HCT116 (cell line): ENCODE data around the gene DPEP3. TPM values are rescaled to one million over a fixed set of nuclear protein-coding genes. Genes with fewer than 3 reads are reported as not detected.

Source experiments
- ATAC-seq: fragments of 200-7000 bp; cut with Tn5 transposase; 2 replicates; pipeline ENCODE4 v1.9.1; 2020; ENCODE audit warnings: mild to moderate bottlenecking, moderate library complexity
- BruUV-seq: library from RNA; stranded (reverse); fragments of 400-500 nt; replicated peaks from 2 replicates; lab custom pipeline; 2021; lab: Mats Ljungman, UMichigan
- CTCF ChIA-PET: fragments of 300-600 bp; sonication (Branson Sonifier 250); formaldehyde crosslinking; loops from one replicate; lab custom pipeline; 2021; ENCODE audit warnings: antibody characterized with exemption; lab: Charles Lee
- POLR2A ChIA-PET: fragments of 300-600, 350-600 bp; sonication (Branson Sonifier 250); formaldehyde crosslinking; loops from one replicate; lab custom pipeline; 2021; ENCODE audit warnings: antibody characterized with exemption; lab: Charles Lee
- RAD21 ChIA-PET, 2 experiments: fragments of 300-600 bp; sonication (Branson Sonifier 250); formaldehyde crosslinking; loops; one replicate each; lab custom pipeline; 2023; ENCODE audit warnings: low total read pairs in 2 of 2; ENCODE audit not compliant: uncharacterized antibody in 2 of 2, unreplicated experiment in 2 of 2, low non-redundant PET in 1 of 2; lab: Charles Lee
- DNase-seq: peaks from one replicate; pipeline ENCODE4 v3.0.0-alpha.2; 2010; ENCODE audit warnings: low read depth, low spot score
- H2AFZ ChIP-seq: fragments of 200-600 bp; shearing (Covaris generic), sonication (generic); 2 replicates; pipeline ENCODE4 v1.6.1; 2017; ENCODE audit warnings: low read depth, mixed run types, mixed read lengths, antibody characterized with exemption, low read length; ENCODE audit not compliant: poor library complexity, severe bottlenecking
- H3K27ac ChIP-seq: 2 replicates; pipeline ENCODE4 v1.5.1; 2012; ENCODE audit warnings: low read depth, low read length
- H3K27me3 ChIP-seq: fragments of 200-600 bp; sonication (generic); 2 replicates; pipeline ENCODE4 v1.6.1; 2016; ENCODE audit warnings: mixed run types, low read length, mixed read lengths; ENCODE audit not compliant: insufficient read depth
- H3K36me3 ChIP-seq, 2 experiments: fragments of 200-500 bp in 1 of 2; fragments of 200-600 bp in 1 of 2; sonication (Bioruptor generic) in 1 of 2; sonication (generic) in 1 of 2; 2 replicates each; pipeline versions ENCODE4 v1.5.1 to v1.6.1; 2014 to 2016; ENCODE audit warnings: low read length in 2 of 2, inconsistent platforms in 1 of 2, mixed read lengths in 1 of 2, mixed run types in 1 of 2; ENCODE audit not compliant: insufficient read depth in 2 of 2, control insufficient read depth in 1 of 2
- H3K4me1 ChIP-seq, 2 experiments: fragments of 200-600 bp in 1 of 2; sonication (generic) in 1 of 2; 2 replicates each; pipeline versions ENCODE4 v1.5.1 to v1.6.1; 2012 to 2017; ENCODE audit warnings: low read length in 2 of 2, inconsistent platforms in 1 of 2, mild to moderate bottlenecking in 1 of 2, mixed read lengths in 1 of 2, mixed run types in 1 of 2, moderate library complexity in 1 of 2; ENCODE audit not compliant: insufficient read depth in 2 of 2, control insufficient read depth in 1 of 2
- H3K4me2 ChIP-seq: fragments of 200-600 bp; sonication (generic); 2 replicates; pipeline ENCODE4 v1.6.1; 2017; ENCODE audit warnings: mixed run types, low read length, mixed read lengths
- H3K4me3 ChIP-seq, 2 experiments: fragments of 200-600 bp in 1 of 2; sonication (generic) in 1 of 2; replicated peaks in 1 of 2; 2 replicates each; pipeline ENCODE4 v1.5.1; 2011 to 2016; ENCODE audit warnings: low read length in 2 of 2, control low read depth in 1 of 2, low read depth in 1 of 2, mild to moderate bottlenecking in 1 of 2, mixed read lengths in 1 of 2, mixed run types in 1 of 2
- H3K79me2 ChIP-seq: fragments of 200-600 bp; sonication (generic); 2 replicates; pipeline ENCODE4 v1.6.1; 2017; ENCODE audit warnings: mild to moderate bottlenecking, mixed run types, low read length, moderate library complexity, mixed read lengths; ENCODE audit not compliant: insufficient read depth
- H3K9ac ChIP-seq: fragments of 200-600 bp; sonication (generic); 2 replicates; pipeline ENCODE4 v1.6.1; 2016; ENCODE audit warnings: low read length, mixed read lengths
- H3K9me2 ChIP-seq: fragments of 200-600 bp; sonication (generic), shearing (Covaris generic); 2 replicates; pipeline ENCODE4 v1.6.1; 2017; ENCODE audit warnings: mixed run types, mild to moderate bottlenecking, moderate library complexity; ENCODE audit not compliant: insufficient read depth
- H3K9me3 ChIP-seq, 2 experiments: fragments of 200-500 bp in 1 of 2; fragments of 200-600 bp in 1 of 2; sonication (Bioruptor generic) in 1 of 2; sonication (generic) in 1 of 2; 2 replicates each; pipeline ENCODE4 v1.6.1; 2014 to 2017; ENCODE audit warnings: low read length in 2 of 2, mixed read lengths in 2 of 2, inconsistent platforms in 1 of 2, low read depth in 1 of 2, mild to moderate bottlenecking in 1 of 2, mixed run types in 1 of 2, moderate library complexity in 1 of 2; ENCODE audit not compliant: control insufficient read depth in 1 of 2, insufficient read depth in 1 of 2
- H4K20me1 ChIP-seq: fragments of 200-600 bp; sonication (generic), shearing (Covaris generic); 2 replicates; pipeline ENCODE4 v1.6.1; 2017; ENCODE audit warnings: mixed run types, mild to moderate bottlenecking, moderate library complexity; ENCODE audit not compliant: insufficient read depth
- ELF1 ChIP-seq: IDR thresholded peaks from 2 replicates; pipeline ENCODE4 v1.6.1; 2012; ENCODE audit warnings: low read depth, borderline replicate concordance
- EZH2phosphoT487 ChIP-seq: fragments of 200-600 bp; IDR thresholded peaks from 2 replicates; pipeline ENCODE4 v1.6.1; 2018; ENCODE audit warnings: antibody characterized with exemption, borderline replicate concordance
- FOSL1 ChIP-seq: IDR thresholded peaks from 2 replicates; pipeline ENCODE4 v1.6.1; 2012; ENCODE audit warnings: low read depth
- RAD21 ChIP-seq: IDR thresholded peaks from 2 replicates; pipeline ENCODE4 v1.6.1; 2012; ENCODE audit warnings: low read depth, mild to moderate bottlenecking
- SP1 ChIP-seq: IDR thresholded peaks from 2 replicates; pipeline ENCODE4 v1.6.1; 2012; ENCODE audit warnings: low read depth
- intact Hi-C: fragments of 100-400 bp; cut with micrococcal nuclease; formaldehyde crosslinking; loops from 2 replicates; pipeline ENCODE4 v1.10.0; 2022
- total RNA-seq: library from RNA; stranded (reverse); gene quantifications from one replicate; pipeline ENCODE4 v1.2.1, GENCODE V29; 2021; ENCODE audit not compliant: unreplicated experiment

Gene DPEP3
- total RNA-seq, 1 experiment from 2014 or later: not detected

- intact Hi-C loops: no loop called here
- H3K27ac ChIP-seq: no peak overlapping the region
- peaks cover 22% of the 10 kb centered on the region for H3K79me2 ChIP-seq
- DNase-seq (no peak), ATAC-seq (no peak)
- no peaks in the 10 kb centered on the region for H4K20me1 ChIP-seq
- peaks cover 15 to 21% of the 10 kb centered on the region in 2 experiments for H3K4me1 ChIP-seq
- POLR2A ChIA-PET: no interaction called here
- no peak overlapping the region for H2AFZ ChIP-seq
- H3K4me3 ChIP-seq: no peak overlapping the region
- BruUV-seq: no TSS peak
- H3K4me2 ChIP-seq: no peak overlapping the region
- H3K36me3 ChIP-seq: no peaks in the 10 kb centered on the region
- H3K9me3 ChIP-seq: no peaks in the 10 kb centered on the region
- RAD21 ChIA-PET: no interaction called here
- TF ChIP-seq ELF1 (no peak), FOSL1 (no peak)
- no peaks in the 10 kb centered on the region for H3K27me3 ChIP-seq
- CTCF ChIA-PET: no interaction called here
- no peak overlapping the region for H3K9ac ChIP-seq
- H3K9me2 ChIP-seq: no peaks in the 10 kb centered on the region
Measured at GRCh38 chr16:67971111-67971510, 9.2 kb downstream of the DPEP3 start.

GRCh38 chr16:67969254-67970039, 10.9 kb downstream of the DPEP3 start:
- intact Hi-C loops: no loop called here
- H3K4me2 ChIP-seq: peak overlapping the region; percentile 87; the same call in 1 of the 2 replicates
- peaks cover 30% of the 10 kb centered on the region for H3K79me2 ChIP-seq
- H3K9ac ChIP-seq: 0 out of 2 replicates have a peak overlapping the region, but pooled peaks have one; percentile 92
- H3K4me3 ChIP-seq: no peak overlapping the region
- no TSS peak for BruUV-seq
- H3K9me3 ChIP-seq: no peaks in the 10 kb centered on the region
- H3K36me3 ChIP-seq: no peaks in the 10 kb centered on the region
- H4K20me1 ChIP-seq: no peaks in the 10 kb centered on the region
- RAD21 ChIA-PET: no interaction called here
- H3K9me2 ChIP-seq: no peaks in the 10 kb centered on the region
- CTCF ChIA-PET: no interaction called here
- peak overlapping the region; percentile 20 for H2AFZ ChIP-seq
- peaks cover 21 to 26% of the 10 kb centered on the region in 2 experiments for H3K4me1 ChIP-seq
- no peak for DNase-seq
- POLR2A ChIA-PET: no interaction called here
- ATAC-seq: no peak
- H3K27ac ChIP-seq: peak overlapping the region; percentile 87
- H3K27me3 ChIP-seq: no peaks in the 10 kb centered on the region
- TF ChIP-seq EZH2phosphoT487 (no peak), SP1 (no peak), RAD21 (no peak)
